OCI-LY1 (cell line): ENCODE data around the gene GIMAP4.
"Not testable (repeated sequence)": the region's sequence is repeated elsewhere in the genome, so short reads cannot be mapped to it uniquely, and the experiment has no call there.

ENCODE experiments used
- H2AFZ ChIP-seq: fragments of 200-600 bp; sonication (generic), shearing (Covaris generic); 2 replicates; pipeline ENCODE4 v1.6.0; 2014; ENCODE audit warnings: antibody characterized with exemption, mild to moderate bottlenecking, low read length
- H3F3A ChIP-seq: fragments of 200-600 bp; sonication (generic), shearing (Covaris generic); 2 replicates; pipeline ENCODE4 v1.6.0; 2014; ENCODE audit warnings: mild to moderate bottlenecking, antibody characterized with exemption, low read length, moderate library complexity; ENCODE audit not compliant: insufficient read depth
- H3K27ac ChIP-seq: fragments of 200-600 bp; sonication (generic); 2 replicates; pipeline ENCODE4 v1.5.1; 2014; ENCODE audit warnings: low read length, mixed run types, mild to moderate bottlenecking, low read depth; ENCODE audit not compliant: poor library complexity, severe bottlenecking
- H3K27me3 ChIP-seq: fragments of 200-600 bp; sonication (generic); 2 replicates; pipeline ENCODE4 v1.6.0; 2014; ENCODE audit warnings: antibody characterized with exemption, mild to moderate bottlenecking, low read length, moderate library complexity; ENCODE audit not compliant: insufficient read depth
- H3K36me3 ChIP-seq: fragments of 200-600 bp; sonication (generic); 2 replicates; pipeline ENCODE4 v1.6.1; 2014; ENCODE audit warnings: mild to moderate bottlenecking, antibody characterized with exemption, low read length, moderate library complexity, mixed read lengths; ENCODE audit not compliant: insufficient read depth
- H3K4me1 ChIP-seq: fragments of 200-600 bp; sonication (generic); 2 replicates; pipeline ENCODE4 v1.5.1; 2014; ENCODE audit warnings: mild to moderate bottlenecking, low read length, moderate library complexity; ENCODE audit not compliant: insufficient read depth, severe bottlenecking
- H3K4me2 ChIP-seq: fragments of 200-600 bp; sonication (generic), shearing (Covaris generic); 2 replicates; pipeline ENCODE4 v1.6.1; 2014; ENCODE audit warnings: low read length
- H3K4me3 ChIP-seq: fragments of 200-600 bp; sonication (generic); 2 replicates; pipeline ENCODE4 v1.5.1; 2014; ENCODE audit warnings: low read length, low read depth, mild to moderate bottlenecking, mixed read lengths; ENCODE audit not compliant: poor library complexity, severe bottlenecking
- H3K79me2 ChIP-seq: fragments of 200-600 bp; shearing (Covaris generic); 2 replicates; pipeline ENCODE4 v1.6.1; 2016; ENCODE audit warnings: mixed run types, low read length, mixed read lengths; ENCODE audit not compliant: insufficient read depth
- H3K9ac ChIP-seq: fragments of 200-600 bp; sonication (generic), shearing (Covaris generic); 2 replicates; pipeline ENCODE4 v1.6.1; 2014; ENCODE audit warnings: mild to moderate bottlenecking, low read length, mixed read lengths
- H3K9me2 ChIP-seq: fragments of 200-600 bp; sonication (generic), shearing (Covaris generic); 2 replicates; pipeline ENCODE4 v1.6.1; 2014; ENCODE audit warnings: low read depth, mild to moderate bottlenecking, low read length, mixed read lengths
- H3K9me3 ChIP-seq: fragments of 200-600 bp; shearing (Covaris generic); 2 replicates; pipeline ENCODE4 v1.6.1; 2014; ENCODE audit warnings: low read length, mixed read lengths
- H4K20me1 ChIP-seq: fragments of 200-600 bp; sonication (generic), shearing (Covaris generic); 2 replicates; pipeline ENCODE4 v1.6.0; 2016; ENCODE audit warnings: mild to moderate bottlenecking, low read length; ENCODE audit not compliant: insufficient read depth
- EZH2 ChIP-seq: fragments of 200-600 bp; sonication (generic), shearing (Covaris generic); IDR thresholded peaks from 2 replicates; pipeline ENCODE4 v1.8.0; 2017; ENCODE audit warnings: borderline replicate concordance, mixed run types, mild to moderate bottlenecking, antibody characterized with exemption, low read length, moderate library complexity, mixed read lengths
- TF ChIP-seq, protein P1 (sequence below): fragments of 200-600 bp; sonication (generic), shearing (Covaris generic); IDR thresholded peaks from 2 replicates; pipeline ENCODE4 v1.5.1; 2017; ENCODE audit warnings: mild to moderate bottlenecking, antibody characterized with exemption, low read length, moderate library complexity, mixed read lengths

Gene GIMAP4

GRCh38 chr7:150613880-150614279 is 46.7 kb downstream of the GIMAP4 start:
- no peaks in the 10 kb centered on the region for H3K36me3 ChIP-seq
- H4K20me1 ChIP-seq = no peaks in the 10 kb centered on the region
- TF ChIP-seq, protein P1, sequence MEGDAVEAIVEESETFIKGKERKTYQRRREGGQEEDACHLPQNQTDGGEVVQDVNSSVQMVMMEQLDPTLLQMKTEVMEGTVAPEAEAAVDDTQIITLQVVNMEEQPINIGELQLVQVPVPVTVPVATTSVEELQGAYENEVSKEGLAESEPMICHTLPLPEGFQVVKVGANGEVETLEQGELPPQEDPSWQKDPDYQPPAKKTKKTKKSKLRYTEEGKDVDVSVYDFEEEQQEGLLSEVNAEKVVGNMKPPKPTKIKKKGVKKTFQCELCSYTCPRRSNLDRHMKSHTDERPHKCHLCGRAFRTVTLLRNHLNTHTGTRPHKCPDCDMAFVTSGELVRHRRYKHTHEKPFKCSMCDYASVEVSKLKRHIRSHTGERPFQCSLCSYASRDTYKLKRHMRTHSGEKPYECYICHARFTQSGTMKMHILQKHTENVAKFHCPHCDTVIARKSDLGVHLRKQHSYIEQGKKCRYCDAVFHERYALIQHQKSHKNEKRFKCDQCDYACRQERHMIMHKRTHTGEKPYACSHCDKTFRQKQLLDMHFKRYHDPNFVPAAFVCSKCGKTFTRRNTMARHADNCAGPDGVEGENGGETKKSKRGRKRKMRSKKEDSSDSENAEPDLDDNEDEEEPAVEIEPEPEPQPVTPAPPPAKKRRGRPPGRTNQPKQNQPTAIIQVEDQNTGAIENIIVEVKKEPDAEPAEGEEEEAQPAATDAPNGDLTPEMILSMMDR = no peak
- no peak for TF ChIP-seq EZH2
- H3K4me1 ChIP-seq = no peaks in the 10 kb centered on the region
- no peak overlapping the region for H3K4me2 ChIP-seq
- H3K79me2 ChIP-seq = no peaks in the 10 kb centered on the region
- H3K27ac ChIP-seq = no peak overlapping the region
- no peaks in the 10 kb centered on the region for H3K27me3 ChIP-seq
- no peaks in the 10 kb centered on the region for H3K9me3 ChIP-seq
- no peaks in the 10 kb centered on the region for H3K9me2 ChIP-seq
- no peak overlapping the region for H3K9ac ChIP-seq
- no peaks in the 10 kb centered on the region for H3F3A ChIP-seq
- H3K4me3 ChIP-seq = no peak overlapping the region
- H2AFZ ChIP-seq = no peak overlapping the region

DNA sequence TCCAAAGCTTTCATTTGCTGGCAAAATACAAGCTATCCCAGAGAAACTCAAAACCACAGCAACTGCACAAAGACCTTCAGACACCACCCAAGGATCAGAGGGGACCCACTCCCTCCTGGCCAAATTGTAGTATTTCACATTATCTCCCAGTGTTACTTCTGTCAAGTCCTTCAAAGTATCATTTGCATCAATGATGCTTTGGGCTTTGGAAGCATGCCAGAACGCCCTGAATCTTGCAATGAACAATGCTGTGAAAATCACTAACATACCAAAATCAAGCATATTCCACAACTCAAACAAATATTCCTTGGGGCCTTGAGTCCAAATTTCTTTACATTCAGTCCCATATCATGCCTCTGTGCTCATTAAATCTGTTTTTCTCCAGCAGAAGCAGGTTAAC is 47.2 kb downstream of the GIMAP4 start:
- not testable (repeated sequence) for H3K27ac ChIP-seq, H3K9ac ChIP-seq, H3K4me2 ChIP-seq, H3K9me2 ChIP-seq, H3K79me2 ChIP-seq, H3K36me3 ChIP-seq, H3K27me3 ChIP-seq, H3K4me1 ChIP-seq, H2AFZ ChIP-seq, H3F3A ChIP-seq, H4K20me1 ChIP-seq, H3K4me3 ChIP-seq, H3K9me3 ChIP-seq

GRCh38 chr7:150615221-150615755 is 48.1 kb downstream of the GIMAP4 start:
- not testable (repeated sequence) for H4K20me1 ChIP-seq, H3K79me2 ChIP-seq, H3K4me2 ChIP-seq

GRCh38 chr7:150620061-150620460 is 52.9 kb downstream of the GIMAP4 start:
- no peaks in the 10 kb centered on the region for H3K9me3 ChIP-seq
- H3K27ac ChIP-seq = no peak overlapping the region
- H3K9me2 ChIP-seq = no peaks in the 10 kb centered on the region
- no peak overlapping the region for H3K4me2 ChIP-seq
- H3K4me3 ChIP-seq = no peak overlapping the region
- no peaks in the 10 kb centered on the region for H4K20me1 ChIP-seq
- no peak overlapping the region for H2AFZ ChIP-seq
- no peaks in the 10 kb centered on the region for H3F3A ChIP-seq
- no peaks in the 10 kb centered on the region for H3K27me3 ChIP-seq
- no peak overlapping the region for H3K9ac ChIP-seq
- no peaks in the 10 kb centered on the region for H3K36me3 ChIP-seq
- TF ChIP-seq EZH2 = no peak
- TF ChIP-seq, protein P1 = no peak
- H3K4me1 ChIP-seq = no peaks in the 10 kb centered on the region
- H3K79me2 ChIP-seq = no peaks in the 10 kb centered on the region

More at GRCh38 chr7:150615221-150615755, 48.1 kb downstream of the GIMAP4 start:
- H3K4me1 ChIP-seq, H3K27ac ChIP-seq, H3K36me3 ChIP-seq, H3K4me3 ChIP-seq, H3K9me3 ChIP-seq, H3F3A ChIP-seq, H2AFZ ChIP-seq, H3K9ac ChIP-seq, H3K9me2 ChIP-seq, H3K27me3 ChIP-seq: not testable (repeated sequence)
